ENCODE data around the gene SLC13A2.
"Not testable (repeated sequence)": the region's sequence is repeated elsewhere in the genome, so short reads cannot be mapped to it uniquely, and the experiment has no call there.

Gene SLC13A2

DNA sequence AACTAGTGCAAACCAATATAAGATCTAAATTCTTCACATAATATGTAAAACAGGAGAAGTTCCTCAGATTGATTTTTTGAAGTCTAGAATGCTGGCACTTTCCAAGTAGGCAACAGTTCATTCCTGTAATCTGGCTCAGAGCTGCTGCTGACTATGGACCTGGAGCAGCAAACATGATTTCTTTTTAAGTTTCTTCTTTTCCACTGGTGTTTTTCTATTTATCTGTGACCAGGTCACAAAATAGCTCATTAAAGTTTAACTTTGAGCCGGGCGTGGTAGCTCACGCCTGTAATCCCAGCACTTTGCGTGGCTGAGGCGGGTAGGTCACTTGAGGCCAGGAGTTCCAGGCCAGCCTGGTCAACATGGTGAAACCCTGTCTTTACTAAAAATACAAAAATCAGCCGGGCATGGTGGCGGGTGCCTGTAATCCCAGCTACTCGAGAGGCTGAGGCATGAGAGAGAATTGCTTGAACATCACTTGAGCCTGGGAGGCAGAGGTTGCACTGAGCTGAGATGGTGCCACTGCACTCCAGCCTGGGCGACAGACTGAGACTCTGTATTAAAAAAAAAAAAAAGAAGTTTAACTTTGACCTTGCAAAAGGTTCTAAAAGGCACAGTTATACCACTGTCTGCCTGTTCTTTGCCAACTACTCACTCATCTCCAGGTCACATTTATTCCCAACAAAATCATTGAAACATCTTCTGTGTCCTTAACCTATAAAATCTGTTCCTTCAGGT is 29.4 kb upstream of the SLC13A2 start:
- TF ChIP-seq, protein P1, sequence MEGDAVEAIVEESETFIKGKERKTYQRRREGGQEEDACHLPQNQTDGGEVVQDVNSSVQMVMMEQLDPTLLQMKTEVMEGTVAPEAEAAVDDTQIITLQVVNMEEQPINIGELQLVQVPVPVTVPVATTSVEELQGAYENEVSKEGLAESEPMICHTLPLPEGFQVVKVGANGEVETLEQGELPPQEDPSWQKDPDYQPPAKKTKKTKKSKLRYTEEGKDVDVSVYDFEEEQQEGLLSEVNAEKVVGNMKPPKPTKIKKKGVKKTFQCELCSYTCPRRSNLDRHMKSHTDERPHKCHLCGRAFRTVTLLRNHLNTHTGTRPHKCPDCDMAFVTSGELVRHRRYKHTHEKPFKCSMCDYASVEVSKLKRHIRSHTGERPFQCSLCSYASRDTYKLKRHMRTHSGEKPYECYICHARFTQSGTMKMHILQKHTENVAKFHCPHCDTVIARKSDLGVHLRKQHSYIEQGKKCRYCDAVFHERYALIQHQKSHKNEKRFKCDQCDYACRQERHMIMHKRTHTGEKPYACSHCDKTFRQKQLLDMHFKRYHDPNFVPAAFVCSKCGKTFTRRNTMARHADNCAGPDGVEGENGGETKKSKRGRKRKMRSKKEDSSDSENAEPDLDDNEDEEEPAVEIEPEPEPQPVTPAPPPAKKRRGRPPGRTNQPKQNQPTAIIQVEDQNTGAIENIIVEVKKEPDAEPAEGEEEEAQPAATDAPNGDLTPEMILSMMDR (IDR thresholded peaks at IDR 0.05): no peak
- Histone ChIP-seq H3K36me3 (no peaks in the 10 kb centered on the region), H3K27me3 (no peaks in the 10 kb centered on the region), H3K4me1 (ENCODE audit: control insufficient read depth in 1 of 2, insufficient read depth in 1 of 2, low read depth in 1 of 2, low read length in 1 of 2) (peaks cover 6 to 9% of the 10 kb centered on the region in 2 experiments), H3K9me3 (no peaks in the 10 kb centered on the region), H3K4me3 (ENCODE audit: low read depth in 1 of 2, low read length in 1 of 2) (no peak overlapping the region), H3K27ac (no peak overlapping the region)

DNA sequence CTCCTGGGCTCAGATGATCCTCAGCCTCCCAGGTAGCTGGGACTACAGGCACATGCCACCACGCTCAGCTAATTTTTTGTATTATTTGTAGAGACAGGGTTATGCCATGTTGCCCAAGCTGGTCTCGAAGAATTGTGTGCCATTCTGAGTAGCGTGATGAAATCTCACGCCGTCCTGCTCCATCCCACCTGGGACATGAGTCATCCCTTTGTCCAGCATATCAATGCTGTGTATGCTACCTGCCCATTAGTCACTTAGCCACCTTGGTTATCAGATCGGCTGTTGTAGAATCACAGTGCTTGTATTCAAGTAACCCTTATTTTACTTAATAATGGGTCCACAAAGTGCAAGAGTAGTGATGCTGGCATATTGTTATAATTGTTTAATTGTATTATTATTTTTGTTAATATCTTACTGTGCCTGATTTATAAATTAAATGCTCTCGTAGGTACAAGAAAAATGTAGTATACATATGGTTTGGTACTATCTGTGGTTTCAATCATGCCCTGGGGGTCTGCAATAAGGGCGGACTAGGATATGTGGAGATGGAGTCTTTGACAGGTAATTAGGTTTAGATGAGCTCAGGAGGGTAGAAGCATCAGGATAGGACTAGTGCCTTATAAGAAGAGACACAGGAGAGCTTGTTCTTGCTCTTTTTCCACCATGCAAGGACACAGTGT is 26.6 kb upstream of the SLC13A2 start:
- Histone ChIP-seq H3K27me3 (no peaks in the 10 kb centered on the region), H3K27ac (no peak overlapping the region), H3K36me3 (no peaks in the 10 kb centered on the region), H3K4me3 (ENCODE audit: low read depth in 1 of 2, low read length in 1 of 2) (no peak overlapping the region), H3K4me1 (ENCODE audit: control insufficient read depth in 1 of 2, insufficient read depth in 1 of 2, low read depth in 1 of 2, low read length in 1 of 2) (peaks cover 15 to 17% of the 10 kb centered on the region in 2 experiments), H3K9me3 (no peaks in the 10 kb centered on the region)
- TF ChIP-seq, protein P1 (IDR thresholded peaks at IDR 0.05): no peak

DNA sequence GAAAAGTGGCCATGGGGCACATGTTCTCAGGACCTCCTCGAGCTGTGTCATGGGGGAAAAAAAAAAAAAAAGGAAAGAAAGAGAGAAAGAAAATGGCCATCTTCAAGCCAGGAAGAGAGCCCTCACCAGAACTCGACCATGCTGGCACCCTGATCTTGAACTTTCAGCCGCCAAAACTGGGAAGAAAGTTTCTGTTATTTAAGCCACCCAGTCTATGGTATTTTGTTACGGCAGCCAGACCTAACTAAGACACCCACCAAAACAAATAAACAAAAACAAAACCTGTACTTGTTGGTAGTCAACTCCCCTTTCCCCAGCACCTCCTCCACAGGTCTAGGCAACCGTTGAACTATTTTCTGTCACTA is 26.1 kb upstream of the SLC13A2 start:
- Histone ChIP-seq H3K27ac (no peak overlapping the region), H3K36me3 (no peaks in the 10 kb centered on the region), H3K9me3 (no peaks in the 10 kb centered on the region), H3K4me3 (ENCODE audit: low read depth in 1 of 2, low read length in 1 of 2) (no peak overlapping the region), H3K4me1 (ENCODE audit: control insufficient read depth in 1 of 2, insufficient read depth in 1 of 2, low read depth in 1 of 2, low read length in 1 of 2) (peaks cover 15 to 21% of the 10 kb centered on the region in 2 experiments), H3K27me3 (no peaks in the 10 kb centered on the region)
- TF ChIP-seq, protein P1 (IDR thresholded peaks at IDR 0.05): no peak

GRCh38 chr17:28449859-28450258 is 23.6 kb upstream of the SLC13A2 start:
- Histone ChIP-seq H3K27me3 (no peaks in the 10 kb centered on the region), H3K27ac (no peak overlapping the region), H3K4me1 (ENCODE audit: control insufficient read depth in 1 of 2, insufficient read depth in 1 of 2, low read depth in 1 of 2, low read length in 1 of 2) (peaks cover 15 to 21% of the 10 kb centered on the region in 2 experiments), H3K9me3 (no peaks in the 10 kb centered on the region), H3K36me3 (no peaks in the 10 kb centered on the region), H3K4me3 (ENCODE audit: low read depth in 1 of 2, low read length in 1 of 2) (no peak overlapping the region)
- TF ChIP-seq, protein P1 (IDR thresholded peaks at IDR 0.05): no peak

DNA sequence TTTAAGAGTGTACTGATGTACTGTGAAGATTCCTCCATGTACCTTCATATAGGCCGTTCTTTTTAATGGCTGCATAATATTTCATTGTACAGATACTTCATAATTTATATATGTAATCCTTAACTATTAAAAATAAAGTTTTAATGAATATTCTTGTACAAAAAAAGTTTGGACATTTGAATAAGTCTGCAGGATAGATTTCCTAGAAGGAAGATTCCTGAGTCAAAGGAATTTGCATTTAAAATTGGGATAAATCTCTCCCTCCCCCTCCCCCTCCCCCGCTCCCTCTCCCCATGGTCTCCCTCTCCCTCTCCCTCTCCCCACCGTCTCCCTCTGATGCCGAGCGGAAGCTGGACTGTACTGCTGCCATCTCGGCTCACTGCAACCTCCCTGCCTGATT is 15.6 kb upstream of the SLC13A2 start:
- no peaks in the 10 kb centered on the region for H3K27me3 ChIP-seq
- H3K27ac ChIP-seq: no peak overlapping the region
- TF ChIP-seq, protein P1 (IDR thresholded peaks at IDR 0.05): no peak
- no peaks in the 10 kb centered on the region for H3K4me1 ChIP-seq (ENCODE audit: control insufficient read depth in 1 of 2, insufficient read depth in 1 of 2, low read depth in 1 of 2, low read length in 1 of 2)
- H3K4me3 ChIP-seq (ENCODE audit: low read depth in 1 of 2, low read length in 1 of 2): no peak overlapping the region
- H3K36me3 ChIP-seq: no peaks in the 10 kb centered on the region
- H3K9me3 ChIP-seq: no peaks in the 10 kb centered on the region

DNA sequence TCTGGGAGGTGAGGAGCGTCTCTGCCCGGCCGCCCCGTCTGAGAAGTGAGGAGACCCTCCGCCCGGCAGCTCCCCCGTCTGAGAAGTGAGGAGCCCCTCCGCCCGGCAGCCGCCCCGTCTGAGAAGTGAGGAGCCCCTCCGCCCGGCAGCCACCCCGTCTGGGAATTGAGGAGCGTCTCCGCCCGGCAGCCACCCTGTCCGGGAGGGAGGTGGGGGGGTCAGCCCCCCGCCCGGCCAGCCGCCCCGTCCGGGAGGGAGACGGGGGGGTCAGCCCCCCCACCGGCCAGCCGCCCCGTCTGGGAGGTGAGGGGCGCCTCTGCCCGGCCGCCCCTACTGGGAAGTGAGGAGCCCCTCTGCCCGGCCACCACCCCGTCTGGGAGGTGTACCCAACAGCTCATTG is 14.6 kb upstream of the SLC13A2 start:
- not testable (repeated sequence) for H3K27me3 ChIP-seq; H3K4me3 ChIP-seq (ENCODE audit: low read depth in 1 of 2, low read length in 1 of 2); H3K36me3 ChIP-seq; H3K27ac ChIP-seq; H3K9me3 ChIP-seq; H3K4me1 ChIP-seq (ENCODE audit: control insufficient read depth in 1 of 2, insufficient read depth in 1 of 2, low read depth in 1 of 2, low read length in 1 of 2)

All from neutrophil (primary cell).